Ascending aorta (tissue), 2 donors: ENCODE measurements around the gene AKAP9. TPM values are rescaled to one million over a fixed set of nuclear protein-coding genes. Genes with fewer than 3 reads are reported as not detected.
"Not testable (repeated sequence)": the region's sequence is repeated elsewhere in the genome, so short reads cannot be mapped to it uniquely, and the experiment has no call there.

Source experiments
- DNase-seq, 2 donors: peaks; one replicate each; pipeline ENCODE4 v3.0.0-alpha.2; 2019; ENCODE audit warnings: low spot score in 2 of 2
- H3K27ac ChIP-seq, 2 donors: fragments of 200-600 bp; sonication (generic); one replicate each; pipeline ENCODE4 v1.5.1; 2016 to 2017; ENCODE audit warnings: mild to moderate bottlenecking in 1 of 2
- H3K27me3 ChIP-seq: fragments of 200-600 bp; sonication (generic); one replicate; pipeline ENCODE4 v1.5.1; 2017
- H3K36me3 ChIP-seq, 2 donors: fragments of 200-600 bp; sonication (generic); one replicate each; pipeline ENCODE4 v1.5.1; 2016
- H3K4me1 ChIP-seq, 2 donors: fragments of 200-600 bp; sonication (generic); one replicate each; pipeline ENCODE4 v1.5.1; 2016 to 2017; ENCODE audit warnings: mild to moderate bottlenecking in 1 of 2
- H3K4me3 ChIP-seq, 2 donors: fragments of 200-600 bp; sonication (generic); one replicate each; pipeline ENCODE4 v1.5.1; 2016 to 2017; ENCODE audit warnings: mild to moderate bottlenecking in 1 of 2
- H3K9me3 ChIP-seq, 2 donors: fragments of 200-600 bp; sonication (generic); one replicate each; pipeline ENCODE4 v1.5.1; 2016
- intact Hi-C: fragments of 100-400 bp; cut with DNase I; formaldehyde crosslinking; loops from one replicate; pipeline ENCODE4 v1.15.1; 2023
- total RNA-seq: library from RNA; depleted of rRNA; stranded (reverse); fragments of >200 nt; gene quantifications from one replicate; pipeline ENCODE4 v1.1.0, GENCODE V29; 2016
- TF ChIP-seq, protein P1 (sequence below), 3 experiments: fragments of 200-600 bp in 2 of 3; fragments of 450-650 bp in 1 of 3; sonication (generic) in 2 of 3; IDR thresholded peaks; one replicate each; pipeline ENCODE4 v1.5.1; 2016 to 2019; ENCODE audit warnings: antibody characterized with exemption in 3 of 3, mild to moderate bottlenecking in 1 of 3, moderate library complexity in 1 of 3

AKAP9 gene
- total RNA-seq, 1 donor from 2014 or later, result 14.4 TPM

DNA sequence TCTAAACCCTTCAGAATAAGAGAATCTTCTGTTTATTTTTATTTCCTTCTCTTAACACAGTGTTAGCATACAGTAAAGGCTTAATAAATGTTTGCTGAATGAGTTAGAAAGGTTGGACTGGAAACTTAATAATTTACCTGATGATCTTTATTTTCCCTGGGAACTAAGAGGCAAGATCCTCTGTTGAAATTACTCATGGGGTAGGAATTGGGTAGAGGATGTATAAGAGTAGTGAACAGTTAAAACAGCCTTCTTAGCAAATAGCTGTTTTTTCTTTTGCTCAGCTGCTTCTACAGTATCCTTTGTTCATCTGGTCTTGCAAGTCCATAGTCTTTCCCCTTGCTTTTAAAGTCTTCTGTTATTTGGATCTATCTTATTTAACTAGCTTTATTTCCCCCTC lies 80.0 kb downstream of the AKAP9 start:
- intact Hi-C loops, result no loop called here
- no peak for DNase-seq

DNA sequence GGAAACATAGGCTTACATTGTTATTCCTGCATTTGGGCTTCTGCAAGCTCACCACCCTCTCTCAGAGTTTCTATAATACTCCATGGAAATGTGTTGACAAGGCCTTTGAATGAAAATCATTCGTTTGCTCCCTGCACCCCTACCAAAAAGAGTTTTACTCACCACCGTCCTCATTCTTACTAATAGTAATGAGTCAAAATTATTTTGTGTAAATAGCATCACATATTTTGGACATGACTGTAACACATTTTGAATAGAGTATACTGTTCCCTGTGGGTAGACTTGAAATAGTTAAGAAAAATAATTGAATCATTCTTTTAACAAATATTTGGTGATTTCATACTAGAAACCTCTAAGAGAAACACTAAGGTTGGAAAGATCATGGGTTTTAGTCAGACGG lies 84.6 kb downstream of the AKAP9 start:
- H3K4me1 ChIP-seq, result no peaks in the 10 kb centered on the region
- H3K27ac ChIP-seq, result no peak overlapping the region
- TF ChIP-seq, protein P1, sequence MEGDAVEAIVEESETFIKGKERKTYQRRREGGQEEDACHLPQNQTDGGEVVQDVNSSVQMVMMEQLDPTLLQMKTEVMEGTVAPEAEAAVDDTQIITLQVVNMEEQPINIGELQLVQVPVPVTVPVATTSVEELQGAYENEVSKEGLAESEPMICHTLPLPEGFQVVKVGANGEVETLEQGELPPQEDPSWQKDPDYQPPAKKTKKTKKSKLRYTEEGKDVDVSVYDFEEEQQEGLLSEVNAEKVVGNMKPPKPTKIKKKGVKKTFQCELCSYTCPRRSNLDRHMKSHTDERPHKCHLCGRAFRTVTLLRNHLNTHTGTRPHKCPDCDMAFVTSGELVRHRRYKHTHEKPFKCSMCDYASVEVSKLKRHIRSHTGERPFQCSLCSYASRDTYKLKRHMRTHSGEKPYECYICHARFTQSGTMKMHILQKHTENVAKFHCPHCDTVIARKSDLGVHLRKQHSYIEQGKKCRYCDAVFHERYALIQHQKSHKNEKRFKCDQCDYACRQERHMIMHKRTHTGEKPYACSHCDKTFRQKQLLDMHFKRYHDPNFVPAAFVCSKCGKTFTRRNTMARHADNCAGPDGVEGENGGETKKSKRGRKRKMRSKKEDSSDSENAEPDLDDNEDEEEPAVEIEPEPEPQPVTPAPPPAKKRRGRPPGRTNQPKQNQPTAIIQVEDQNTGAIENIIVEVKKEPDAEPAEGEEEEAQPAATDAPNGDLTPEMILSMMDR (IDR thresholded peaks at IDR 0.05), result no peak
- no peaks in the 10 kb centered on the region for H3K9me3 ChIP-seq
- no peak for DNase-seq
- H3K27me3 ChIP-seq, result no peaks in the 10 kb centered on the region
- peaks cover 39 to 61% of the 10 kb centered on the region in 2 donors for H3K36me3 ChIP-seq
- intact Hi-C loops, result no loop called here
- H3K4me3 ChIP-seq, result no peak overlapping the region

More for the DNA sequence above, 80.0 kb downstream of the AKAP9 start:
- Histone ChIP-seq H3K9me3 (no peaks in the 10 kb centered on the region), H3K27me3 (no peaks in the 10 kb centered on the region), H3K27ac (no peak overlapping the region), H3K36me3 (peaks cover 31 to 55% of the 10 kb centered on the region in 2 donors), H3K4me3 (no peak overlapping the region), H3K4me1 (no peaks in the 10 kb centered on the region)
- TF ChIP-seq, protein P1 (IDR thresholded peaks at IDR 0.05), result no peak

DNA sequence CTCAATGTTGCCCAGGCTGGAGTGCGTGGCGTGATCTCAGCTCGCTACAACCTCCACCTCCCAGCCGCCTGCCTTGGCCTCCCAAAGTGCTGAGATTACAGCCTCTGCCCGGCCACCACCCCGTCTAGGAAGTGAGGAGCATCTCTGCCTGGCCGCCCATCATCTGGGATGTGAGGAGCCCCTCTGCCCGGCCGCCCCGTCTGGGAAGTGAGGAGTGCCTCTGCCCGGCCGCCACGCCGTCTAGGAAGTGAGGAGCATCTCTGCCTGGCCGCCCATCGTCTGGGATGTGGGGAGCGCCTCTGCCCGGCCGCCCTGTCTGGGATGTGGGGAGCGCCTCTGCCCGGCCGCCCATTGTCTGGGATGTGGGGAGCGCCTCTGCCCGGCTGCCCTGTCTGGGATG lies 86.0 kb downstream of the AKAP9 start:
- H3K9me3 ChIP-seq, H3K27ac ChIP-seq, H3K27me3 ChIP-seq, H3K4me3 ChIP-seq, H3K4me1 ChIP-seq, DNase-seq, intact Hi-C loops: not testable (repeated sequence)
- H3K36me3 ChIP-seq, result peaks cover 35 to 51% of the 10 kb centered on the region in 2 donors

DNA sequence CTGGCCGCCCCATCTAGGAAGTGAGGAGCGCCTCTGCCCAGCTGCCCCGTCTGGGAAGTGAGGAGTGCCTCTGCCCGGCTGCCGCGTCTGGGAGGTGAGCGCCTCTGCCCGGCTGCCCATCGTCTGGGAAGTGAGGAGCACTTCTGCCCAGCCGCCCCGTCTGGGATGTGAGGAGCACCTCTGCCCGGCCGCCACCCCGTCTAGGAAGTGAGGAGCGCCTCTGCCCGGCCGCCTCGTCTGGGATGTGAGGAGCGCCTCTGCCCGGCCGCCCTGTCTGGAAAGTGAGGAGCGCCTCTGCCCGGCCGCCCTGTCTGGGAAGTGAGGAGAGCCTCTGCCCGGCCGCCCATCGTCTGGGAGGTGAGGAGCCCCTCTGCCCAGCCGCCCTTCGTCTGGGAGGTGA lies 86.5 kb downstream of the AKAP9 start:
- H3K4me3 ChIP-seq, intact Hi-C loops, DNase-seq, H3K9me3 ChIP-seq, H3K4me1 ChIP-seq, H3K27ac ChIP-seq, H3K27me3 ChIP-seq: not testable (repeated sequence)
- H3K36me3 ChIP-seq, result peaks cover 31 to 50% of the 10 kb centered on the region in 2 donors

DNA sequence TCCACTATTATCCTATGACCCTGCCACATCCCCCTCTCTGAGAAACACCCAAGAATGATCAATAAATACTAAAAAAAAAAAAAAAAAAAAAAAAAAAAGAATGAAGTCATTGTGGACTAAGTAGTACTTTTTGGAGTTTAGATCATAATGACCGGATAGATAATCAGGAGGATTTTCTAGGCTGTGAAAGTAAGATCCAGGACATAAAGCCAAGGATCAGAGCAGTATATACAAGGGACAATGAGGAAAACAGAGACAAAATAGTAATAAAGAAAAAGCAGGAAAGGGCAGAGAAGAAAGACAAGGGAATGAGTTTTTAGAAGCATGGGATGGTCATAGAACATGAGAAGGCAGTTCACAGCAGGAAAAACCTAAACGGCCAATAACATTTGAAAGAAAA lies 87.6 kb downstream of the AKAP9 start:
- H3K9me3 ChIP-seq, result no peaks in the 10 kb centered on the region
- H3K27ac ChIP-seq, result no peak overlapping the region
- H3K27me3 ChIP-seq, result no peaks in the 10 kb centered on the region
- no peak for DNase-seq
- intact Hi-C loops, result no loop called here
- H3K36me3 ChIP-seq, result peaks cover 24 to 44% of the 10 kb centered on the region in 2 donors
- H3K4me3 ChIP-seq, result no peak overlapping the region
- TF ChIP-seq, protein P1 (IDR thresholded peaks at IDR 0.05), result no peak
- H3K4me1 ChIP-seq, result no peaks in the 10 kb centered on the region

DNA sequence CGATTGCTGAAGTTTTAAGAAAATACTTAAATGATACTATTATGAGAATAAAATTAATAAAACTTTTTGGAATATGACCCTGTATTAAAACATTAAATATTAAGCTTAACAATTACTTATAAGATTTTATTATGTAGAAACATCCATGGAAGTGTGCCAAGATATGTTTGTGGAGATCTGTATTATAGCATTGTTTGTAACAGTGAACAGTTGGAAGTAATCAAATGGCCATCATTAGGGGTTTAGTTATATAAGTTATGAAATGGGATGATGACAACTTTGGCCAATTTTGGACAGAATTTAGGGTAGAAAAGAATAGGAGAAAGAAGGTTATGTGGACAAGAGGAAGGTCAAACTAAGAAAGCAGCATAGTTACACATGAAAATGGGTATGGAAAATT lies 88.0 kb downstream of the AKAP9 start:
- Histone ChIP-seq H3K4me1 (no peaks in the 10 kb centered on the region), H3K36me3 (peaks cover 19 to 44% of the 10 kb centered on the region in 2 donors), H3K27ac (no peak overlapping the region), H3K27me3 (no peaks in the 10 kb centered on the region), H3K4me3 (no peak overlapping the region), H3K9me3 (no peaks in the 10 kb centered on the region)
- no peak for DNase-seq
- intact Hi-C loops, result no loop called here
- TF ChIP-seq, protein P1 (IDR thresholded peaks at IDR 0.05), result no peak

DNA sequence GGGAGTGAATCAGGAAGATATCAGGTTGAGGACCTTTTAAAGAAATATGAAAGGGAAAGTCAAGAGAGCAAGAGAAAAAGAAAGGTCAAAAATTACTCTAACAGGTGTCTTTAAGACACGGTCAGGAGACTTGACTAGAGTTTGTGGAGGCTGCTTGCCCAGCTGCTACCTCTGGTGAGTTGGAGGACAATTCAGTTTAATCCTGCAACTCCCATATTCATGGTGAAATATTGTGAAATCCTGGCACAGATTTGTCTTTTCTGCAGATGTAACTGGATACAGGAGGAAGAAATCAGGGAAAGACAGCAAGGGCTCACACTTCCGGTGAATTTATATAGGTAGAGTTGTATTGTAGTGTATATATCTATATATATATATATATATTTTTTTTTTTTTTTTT lies 93.5 kb downstream of the AKAP9 start:
- no peak for DNase-seq
- intact Hi-C loops, result no loop called here

More for the DNA sequence above, 93.5 kb downstream of the AKAP9 start:
- H3K27ac ChIP-seq, result no peak overlapping the region
- H3K36me3 ChIP-seq, result peaks cover 0 to 28% of the 10 kb centered on the region in 2 donors
- TF ChIP-seq, protein P1 (IDR thresholded peaks at IDR 0.05), result no peak
- H3K9me3 ChIP-seq, result no peaks in the 10 kb centered on the region
- H3K27me3 ChIP-seq, result no peaks in the 10 kb centered on the region
- no peak overlapping the region for H3K4me3 ChIP-seq
- H3K4me1 ChIP-seq, result no peaks in the 10 kb centered on the region
